H1 (cell line): ENCODE data around the gene UBXN11. TPM values are rescaled to one million over a fixed set of nuclear protein-coding genes. Genes with fewer than 3 reads are reported as not detected.

Experiments used
- CTCF ChIA-PET: fragments of 300-600 bp; sonication (Branson Sonifier 250); formaldehyde crosslinking; loops from one replicate; lab custom pipeline; 2021; ENCODE audit not compliant: partially characterized antibody; lab: Charles Lee
- POLR2A ChIA-PET: fragments of 300-600 bp; sonication (Branson Sonifier 250); formaldehyde crosslinking; loops from one replicate; lab custom pipeline; 2021; ENCODE audit warnings: inconsistent platforms; ENCODE audit not compliant: partially characterized antibody; lab: Charles Lee
- DNase-seq, 2 experiments: peaks; one replicate each; pipeline versions ENCODE4 v3.0.0 to v3.0.0-alpha.2; 2010 to 2022; ENCODE audit warnings: low spot score in 2 of 2, low read depth in 1 of 2, mixed read lengths in 1 of 2
- FAIRE-seq: peaks from 2 replicates; lab custom pipeline; 2011; peaks lifted over from hg19 to GRCh38; lab: Jason Lieb, UNC
- H2AFZ ChIP-seq: 2 replicates; pipeline ENCODE4 v1.8.1; 2012; ENCODE audit warnings: low read length, inconsistent platforms
- H2AK5ac ChIP-seq: 2 replicates; pipeline ENCODE4 v1.6.1; 2013; ENCODE audit warnings: low read depth, low read length
- H2BK120ac ChIP-seq: replicated peaks from 2 replicates; pipeline ENCODE3; 2013; ENCODE audit warnings: low read depth, low read length, inconsistent platforms
- H2BK12ac ChIP-seq: 2 replicates; pipeline ENCODE4 v1.6.1; 2013; ENCODE audit warnings: low read depth, low read length
- H2BK15ac ChIP-seq: 2 replicates; pipeline ENCODE4 v1.6.1; 2013; ENCODE audit warnings: low read length
- H2BK20ac ChIP-seq: 2 replicates; pipeline ENCODE4 v1.6.1; 2013; ENCODE audit warnings: low read length
- H2BK5ac ChIP-seq: 2 replicates; pipeline ENCODE4 v1.6.1; 2013; ENCODE audit warnings: low read depth, low read length
- H3K14ac ChIP-seq: 2 replicates; pipeline ENCODE4 v1.6.1; 2013; ENCODE audit warnings: inconsistent platforms; ENCODE audit not compliant: insufficient read length
- H3K18ac ChIP-seq: 2 replicates; pipeline ENCODE4 v1.6.1; 2013; ENCODE audit warnings: low read length; ENCODE audit errors: extremely low read depth
- H3K23ac ChIP-seq: 2 replicates; pipeline ENCODE4 v1.6.1; 2013; ENCODE audit warnings: inconsistent platforms; ENCODE audit not compliant: insufficient read length
- H3K23me2 ChIP-seq: 2 replicates; pipeline ENCODE4 v1.6.1; 2013; ENCODE audit warnings: low read depth, low read length
- H3K27ac ChIP-seq: 2 replicates; pipeline ENCODE4 v1.6.1; 2011; ENCODE audit warnings: low read depth, low read length, inconsistent platforms
- H3K27me3 ChIP-seq, 4 experiments: replicated peaks in 1 of 4; 1 replicate in 1 of 4; 2 replicates in 3 of 4; pipeline versions ENCODE4 v1.6.1 to v1.8.1; 2011 to 2013; ENCODE audit warnings: low read length in 3 of 4, mild to moderate bottlenecking in 3 of 4, inconsistent platforms in 2 of 4, mixed read lengths in 2 of 4, moderate library complexity in 1 of 4; ENCODE audit not compliant: control insufficient read depth in 3 of 4, insufficient read depth in 3 of 4; ENCODE audit errors: extremely low read depth in 1 of 4
- H3K36me3 ChIP-seq, 4 experiments: 2 replicates each; pipeline versions ENCODE4 v1.6.1 to v1.8.1; 2011 to 2013; ENCODE audit warnings: mild to moderate bottlenecking in 4 of 4, low read length in 3 of 4, moderate library complexity in 2 of 4, control low read depth in 1 of 4, inconsistent platforms in 1 of 4; ENCODE audit not compliant: insufficient read depth in 4 of 4, control insufficient read depth in 2 of 4
- H3K4ac ChIP-seq: replicated peaks from 2 replicates; pipeline ENCODE3; 2013; ENCODE audit warnings: low read length, low read depth, mixed read lengths, inconsistent platforms; ENCODE audit not compliant: insufficient read length
- H3K4me1 ChIP-seq, 4 experiments: replicated peaks in 1 of 4; 1 replicate in 1 of 4; 2 replicates in 3 of 4; pipeline versions ENCODE4 v1.6.1 to v1.8.1; 2011 to 2013; ENCODE audit warnings: low read length in 3 of 4, inconsistent platforms in 2 of 4, mixed read lengths in 1 of 4; ENCODE audit not compliant: insufficient read depth in 4 of 4, control insufficient read depth in 3 of 4
- H3K4me2 ChIP-seq, 2 experiments: 2 replicates each; pipeline versions ENCODE4 v1.6.1 to v1.8.1; 2011 to 2013; ENCODE audit warnings: low read depth in 2 of 2, low read length in 2 of 2, control low read depth in 1 of 2, inconsistent platforms in 1 of 2, mild to moderate bottlenecking in 1 of 2; ENCODE audit not compliant: insufficient read depth in 1 of 2
- H3K4me3 ChIP-seq, 4 experiments: fragments of 200-600, 300-600 bp in 1 of 4; sonication (generic), shearing (Covaris generic), sonication (Bioruptor Twin) in 1 of 4; 2 replicates each; pipeline versions ENCODE4 v1.5.1 to v1.8.1; 2011 to 2016; ENCODE audit warnings: low read length in 4 of 4, low read depth in 3 of 4, control low read depth in 2 of 4, inconsistent platforms in 2 of 4, mild to moderate bottlenecking in 2 of 4, mixed read lengths in 1 of 4, moderate library complexity in 1 of 4; ENCODE audit not compliant: insufficient read depth in 2 of 4; ENCODE audit errors: extremely low read depth in 1 of 4
- H3K56ac ChIP-seq: replicated peaks from 2 replicates; pipeline ENCODE3; 2013; ENCODE audit warnings: low read depth, mild to moderate bottlenecking, mixed read lengths, low read length, inconsistent platforms; ENCODE audit not compliant: insufficient read length
- H3K79me1 ChIP-seq: 2 replicates; pipeline ENCODE4 v1.6.1; 2013; ENCODE audit warnings: low read depth, low read length, control low read depth
- H3K79me2 ChIP-seq, 2 experiments: 2 replicates each; pipeline versions ENCODE4 v1.6.1 to v1.8.1; 2012 to 2013; ENCODE audit warnings: low read length in 2 of 2, mild to moderate bottlenecking in 2 of 2, inconsistent platforms in 1 of 2; ENCODE audit not compliant: insufficient read depth in 2 of 2, control insufficient read depth in 1 of 2
- H3K9ac ChIP-seq, 4 experiments: replicated peaks in 1 of 4; 1 replicate in 1 of 4; 2 replicates in 3 of 4; pipeline versions ENCODE4 v1.6.1 to v1.8.1; 2011 to 2013; ENCODE audit warnings: low read depth in 3 of 4, low read length in 3 of 4, control low read depth in 2 of 4, mild to moderate bottlenecking in 2 of 4, moderate library complexity in 2 of 4, inconsistent platforms in 1 of 4; ENCODE audit errors: extremely low read depth in 1 of 4
- H3K9me3 ChIP-seq, 2 experiments: 2 replicates each; pipeline versions ENCODE4 v1.6.1 to v1.8.1; 2012 to 2013; ENCODE audit warnings: mild to moderate bottlenecking in 2 of 2, moderate library complexity in 2 of 2, control low read depth in 1 of 2, inconsistent platforms in 1 of 2, low read depth in 1 of 2, low read length in 1 of 2, mixed read lengths in 1 of 2; ENCODE audit not compliant: insufficient read depth in 2 of 2
- H4K20me1 ChIP-seq, 2 experiments: replicated peaks in 1 of 2; 2 replicates each; pipeline versions ENCODE3 to v1.8.1; 2011 to 2013; ENCODE audit warnings: inconsistent platforms in 2 of 2, low read length in 2 of 2, mild to moderate bottlenecking in 1 of 2; ENCODE audit not compliant: insufficient read depth in 2 of 2, control insufficient read depth in 1 of 2
- H4K5ac ChIP-seq: 2 replicates; pipeline ENCODE4 v1.6.1; 2013; ENCODE audit warnings: low read length, low read depth, mixed read lengths, inconsistent platforms; ENCODE audit not compliant: insufficient read length
- H4K8ac ChIP-seq: 2 replicates; pipeline ENCODE4 v1.8.0; 2013; ENCODE audit warnings: mild to moderate bottlenecking, moderate library complexity, low read length, inconsistent platforms; ENCODE audit not compliant: insufficient read depth; ENCODE audit errors: extremely low read depth
- H4K91ac ChIP-seq: replicated peaks from 2 replicates; pipeline ENCODE3; 2013; ENCODE audit warnings: low read length, mixed read lengths, inconsistent platforms; ENCODE audit not compliant: insufficient read length
- CEBPB ChIP-seq: IDR thresholded peaks from 2 replicates; pipeline ENCODE4 v1.6.1; 2012; ENCODE audit warnings: low read depth, low read length
- CTBP2 ChIP-seq: IDR thresholded peaks from 2 replicates; pipeline ENCODE4 v1.7.0; 2011; ENCODE audit warnings: borderline replicate concordance, mild to moderate bottlenecking, moderate library complexity, mixed read lengths, low read length; ENCODE audit not compliant: insufficient read depth, insufficient read length
- EZH2 ChIP-seq: fragments of 200-600 bp; sonication (generic); IDR thresholded peaks from 2 replicates; pipeline ENCODE4 v1.7.1; 2012; ENCODE audit warnings: low read depth, mild to moderate bottlenecking, moderate library complexity, low read length, inconsistent platforms; ENCODE audit not compliant: severe bottlenecking
- JUND ChIP-seq: IDR thresholded peaks from 2 replicates; pipeline ENCODE4 v1.6.1; 2011; ENCODE audit warnings: mild to moderate bottlenecking, improper control_type of control experiment, low read length
- KDM5A ChIP-seq: fragments of 200-600 bp; IDR thresholded peaks from 2 replicates; pipeline ENCODE4 v1.7.1; 2012; ENCODE audit warnings: mild to moderate bottlenecking, low read length, inconsistent platforms, mixed read lengths
- MAX ChIP-seq: IDR thresholded peaks from 2 replicates; pipeline ENCODE4 v1.6.1; 2012; ENCODE audit warnings: inconsistent platforms
- POLR2A ChIP-seq, 2 experiments: IDR thresholded peaks; 1 replicate in 1 of 2; 2 replicates in 1 of 2; pipeline ENCODE4 v1.6.1; 2011; ENCODE audit warnings: low read depth in 2 of 2, low read length in 2 of 2, mild to moderate bottlenecking in 2 of 2; ENCODE audit errors: control extremely low read depth in 1 of 2
- RBBP5 ChIP-seq: IDR thresholded peaks from 2 replicates; pipeline ENCODE4 v1.7.1; 2012; ENCODE audit warnings: low read depth, mild to moderate bottlenecking, inconsistent platforms, low read length, moderate library complexity, borderline replicate concordance
- SAP30 ChIP-seq: fragments of 300-600 bp; sonication (generic); IDR thresholded peaks from 2 replicates; pipeline ENCODE4 v1.7.1; 2012; ENCODE audit warnings: low read length, moderate library complexity, mild to moderate bottlenecking, inconsistent platforms; ENCODE audit not compliant: insufficient read depth, insufficient replicate concordance
- TAF7 ChIP-seq: optimal IDR thresholded peaks from 2 replicates; pipeline ENCODE3; 2011; ENCODE audit warnings: low read depth, mild to moderate bottlenecking, inconsistent platforms, low read length, moderate library complexity, borderline replicate concordance
- TEAD4 ChIP-seq: IDR thresholded peaks from 2 replicates; pipeline ENCODE4 v1.6.1; 2012; ENCODE audit warnings: low read depth, low read length, inconsistent platforms, mixed read lengths
- WGBS, 2 experiments: shearing (Covaris generic) in 1 of 2; methylation state at CpG; one replicate each; pipeline versions ENCODE4 v1.1.6 to v1.1.7; 2013 to 2015; ENCODE audit warnings: low lambda C conversion rate in 2 of 2, mixed read lengths in 2 of 2, inconsistent platforms in 1 of 2, low coverage in 1 of 2, missing lambda C conversion rate in 1 of 2; ENCODE audit not compliant: insufficient replicate concordance in 2 of 2, insufficient coverage in 1 of 2, insufficient read length in 1 of 2; ENCODE audit errors: extremely low coverage in 1 of 2, missing lambda C conversion rate in 1 of 2; 5-methylcytosine and 5-hydroxymethylcytosine counted together
- polyA plus RNA-seq, 7 experiments: library from polyadenylated mRNA; depleted of rRNA in 3 of 7; stranded (reverse) in 5 of 7; unstranded in 2 of 7; fragments of >200 nt in 5 of 7; fragments of 200-250 nt in 2 of 7; gene quantifications; 1 replicate in 5 of 7; 2 replicates in 1 of 7; 4 replicates in 1 of 7; pipeline versions ENCODE4 v1.2.1 to v1.2.3, GENCODE V29; 2011 to 2013; ENCODE audit warnings: missing spikeins in 2 of 7, mixed read lengths in 2 of 7
- total RNA-seq: library from RNA; stranded (reverse); fragmentation: NEBNext Ultra II Directional; extraction: Animal tissue kit (Norgen Biotek cat#: 25700); gene quantifications from 2 replicates; pipeline ENCODE4 v1.2.1, GENCODE V29; 2021

Gene UBXN11
- total and polyA plus RNA-seq, 2 of the 8 experiments (the other 6 are each of a cell fraction or from before 2014, with no cell fraction given): 6.3 to 10.4 TPM

GRCh38 chr1:26337625-26338024 lies 31.2 kb upstream of the UBXN11 start:
- H3K14ac ChIP-seq: no peak overlapping the region
- no peak for DNase-seq
- H3K4me2 ChIP-seq: no peak overlapping the region; a peak in 1 of 4 replicates
- peaks cover 0 to 2% (median 0%) of the 10 kb centered on the region in 4 experiments; a peak in 1 of 8 replicates for H3K36me3 ChIP-seq
- no peaks in the 10 kb centered on the region for H3K79me2 ChIP-seq
- no peak overlapping the region for H4K5ac ChIP-seq
- no peak overlapping the region for H2BK15ac ChIP-seq
- no peak overlapping the region for H3K4me3 ChIP-seq
- 71% methylated on average over 4 of the region's 4 CpGs; no CpG with 5 or more reads in 1 of the 2 experiments for WGBS, 2 experiments
- H3K9me3 ChIP-seq: no peaks in the 10 kb centered on the region
- H3K27ac ChIP-seq: no peak overlapping the region
- H3K4me1 ChIP-seq: peaks cover 3 to 12% (median 6%) of the 10 kb centered on the region in 4 experiments
- peaks cover 0 to 11% (median 5%) of the 10 kb centered on the region in 4 experiments; a peak in 5 of 7 replicates for H3K27me3 ChIP-seq
- no peak overlapping the region for H2BK20ac ChIP-seq
- no peak overlapping the region for H2BK5ac ChIP-seq
- H2BK120ac ChIP-seq: no peak overlapping the region
- peak overlapping the region; percentile 94; the same call in 1 of the 2 replicates for H2BK12ac ChIP-seq
- no peak overlapping the region for H3K56ac ChIP-seq
- peak overlapping the region; percentile 79 for H4K8ac ChIP-seq
- H3K9ac ChIP-seq: no peak overlapping the region
- FAIRE-seq: no peak
- H3K23ac ChIP-seq: no peak overlapping the region
- no peak overlapping the region for H3K4ac ChIP-seq
- no peaks in the 10 kb centered on the region for H4K20me1 ChIP-seq
- ChIA-PET CTCF (interaction anchor here (0.7 to 57.0 kb wide), 4 partner anchors 19 to 44 kb away, joined by 3 to 1530 read pairs (median 30); partner anchors contain the start of genes SH3BGRL3 and UBXN11), POLR2A (interaction anchor here (0.8 to 6.1 kb wide), 8 partner anchors 11 to 74 kb away, joined by 3 to 44 read pairs (median 15); partner anchors contain the start of genes CD52, CRYBG2, LIN28A and SH3BGRL3)
- H2AFZ ChIP-seq: no peak overlapping the region
- no peak overlapping the region for H4K91ac ChIP-seq
- no peak overlapping the region for H2AK5ac ChIP-seq
- no peak overlapping the region; the same call in 1 of the 2 replicates for H3K18ac ChIP-seq
- no peaks in the 10 kb centered on the region for H3K79me1 ChIP-seq
- peaks cover 8% of the 10 kb centered on the region; the same call in 1 of the 2 replicates for H3K23me2 ChIP-seq
- TF ChIP-seq MAX (no peak), POLR2A (IDR thresholded peaks at IDR 0.05; ENCODE audit: control extremely low read depth in 1 of 2, low read depth in 2 of 2, low read length in 2 of 2) (no peak), EZH2 (no peak), KDM5A (no peak), SAP30 (no peak), JUND (no peak), CTBP2 (no peak), TEAD4 (no peak), CEBPB (no peak), RBBP5 (no peak), TAF7 (no peak)
